ENCODE results near the gene SLC27A1. TPM values are rescaled to one million over a fixed set of nuclear protein-coding genes. Genes with fewer than 3 reads are reported as not detected.

SLC27A1 gene
- total RNA-seq, 1 experiment from 2014 or later, result 8.9 TPM

- H2AFZ ChIP-seq (ENCODE audit: low read length), result no peak overlapping the region
- CTCF ChIA-PET, result no interaction called here
- H3K27me3 ChIP-seq (ENCODE audit: low read length), result no peaks in the 10 kb centered on the region
These were observed 45.5 kb upstream of the SLC27A1 start for GRCh38 chr19:17424743-17425365.

GRCh38 chr19:17429641-17430113 is 40.6 kb upstream of the SLC27A1 start:
- ATAC-seq (0 out of 2 replicates have a peak, but pooled peaks have one; percentile 13), DNase-seq (no peak)
- ChIA-PET POLR2A (ENCODE audit: unreplicated experiment) (interaction anchor here (0.7 kb wide), 1 partner anchor 113 kb away, joined by 25 read pairs; no protein-coding TSS in a partner anchor), CTCF (no interaction called here)
- Histone ChIP-seq H3K27me3 (ENCODE audit: low read length) (no peaks in the 10 kb centered on the region), H3K36me3 (ENCODE audit: low read depth, low read length) (no peaks in the 10 kb centered on the region), H3K4me3 (ENCODE audit: low read length) (no peak overlapping the region), H3K9ac (ENCODE audit: low read length) (no peak overlapping the region), H3K4me1 (ENCODE audit: insufficient read depth, low read length) (no peaks in the 10 kb centered on the region), H3K9me2 (replicated peaks; ENCODE audit: low read length) (no peaks in the 10 kb centered on the region), H3F3A (ENCODE audit: low read length, unreplicated experiment) (no peaks in the 10 kb centered on the region), H2AFZ (ENCODE audit: low read length) (no peak overlapping the region), H4K20me1 (ENCODE audit: low read length) (no peaks in the 10 kb centered on the region), H3K79me2 (ENCODE audit: low read length) (no peaks in the 10 kb centered on the region), H3K4me2 (ENCODE audit: low read length) (no peak overlapping the region), H3K9me3 (ENCODE audit: low read length) (no peaks in the 10 kb centered on the region), H3K27ac (ENCODE audit: low read length) (no peak overlapping the region)
- intact Hi-C loops (cut with micrococcal nuclease), result loop anchor here (5.0 kb wide), 1 partner anchor 38 kb away; no protein-coding TSS in a partner anchor
- BruUV-seq (replicated peaks), result no TSS peak
- TF ChIP-seq EZH2phosphoT487 (IDR thresholded peaks at IDR 0.05; ENCODE audit: borderline replicate concordance, low read length), result no peak
- TF ChIP-seq CTCF (conservative IDR thresholded peaks at IDR 0.05; ENCODE audit: low read depth, low read length), result no peak
- no peak for TF ChIP-seq EZH2 (IDR thresholded peaks at IDR 0.05; ENCODE audit: low read length, unreplicated experiment)

More at GRCh38 chr19:17424743-17425365, 45.5 kb upstream of the SLC27A1 start:
- H3K79me2 ChIP-seq (ENCODE audit: low read length), result peaks cover 7% of the 10 kb centered on the region; the same call in 1 of the 2 replicates
- DNase-seq (peak; percentile 25), ATAC-seq (peak; percentile 44)
- no peak overlapping the region for H3K4me2 ChIP-seq (ENCODE audit: low read length)
- no peak overlapping the region for H3K9ac ChIP-seq (ENCODE audit: low read length)
- no TSS peak for BruUV-seq (replicated peaks)
- 0 out of 2 replicates have a peak, but pooled peaks cover 7% of the 10 kb centered on the region for H3K4me1 ChIP-seq (ENCODE audit: insufficient read depth, low read length)
- H3K36me3 ChIP-seq (ENCODE audit: low read depth, low read length), result no peaks in the 10 kb centered on the region
- no peak overlapping the region for H3K4me3 ChIP-seq (ENCODE audit: low read length)
- no peaks in the 10 kb centered on the region for H4K20me1 ChIP-seq (ENCODE audit: low read length)
- H3K9me3 ChIP-seq (ENCODE audit: low read length), result no peaks in the 10 kb centered on the region
- H3K9me2 ChIP-seq (replicated peaks; ENCODE audit: low read length), result no peaks in the 10 kb centered on the region
- POLR2A ChIA-PET (ENCODE audit: unreplicated experiment), result no interaction called here
- H3K27ac ChIP-seq (ENCODE audit: low read length), result no peak overlapping the region
- TF ChIP-seq CTCF (conservative IDR thresholded peaks at IDR 0.05; ENCODE audit: low read depth, low read length) (peak; percentile 54), EZH2 (IDR thresholded peaks at IDR 0.05; ENCODE audit: low read length, unreplicated experiment) (no peak), EZH2phosphoT487 (IDR thresholded peaks at IDR 0.05; ENCODE audit: borderline replicate concordance, low read length) (no peak)
- intact Hi-C loops (cut with micrococcal nuclease), result loop anchor here (5.0 kb wide), 1 partner anchor 42 kb away; no protein-coding TSS in a partner anchor
- H3F3A ChIP-seq (ENCODE audit: low read length, unreplicated experiment), result no peaks in the 10 kb centered on the region

GRCh38 chr19:17431417-17431816 is 38.9 kb upstream of the SLC27A1 start:
- POLR2A ChIA-PET (ENCODE audit: unreplicated experiment), result no interaction called here
- ATAC-seq, result no peak

More at GRCh38 chr19:17431417-17431816, 38.9 kb upstream of the SLC27A1 start:
- H3K79me2 ChIP-seq (ENCODE audit: low read length), result no peaks in the 10 kb centered on the region
- no peak for TF ChIP-seq CTCF (conservative IDR thresholded peaks at IDR 0.05; ENCODE audit: low read depth, low read length)
- no peak for TF ChIP-seq EZH2 (IDR thresholded peaks at IDR 0.05; ENCODE audit: low read length, unreplicated experiment)
- no peak for TF ChIP-seq EZH2phosphoT487 (IDR thresholded peaks at IDR 0.05; ENCODE audit: borderline replicate concordance, low read length)
- H2AFZ ChIP-seq (ENCODE audit: low read length), result no peak overlapping the region
- H4K20me1 ChIP-seq (ENCODE audit: low read length), result no peaks in the 10 kb centered on the region
- no peaks in the 10 kb centered on the region for H3K4me1 ChIP-seq (ENCODE audit: insufficient read depth, low read length)
- H3K36me3 ChIP-seq (ENCODE audit: low read depth, low read length), result no peaks in the 10 kb centered on the region
- CTCF ChIA-PET, result interaction anchor here (0.6 kb wide), 1 partner anchor 1365 kb away, joined by 5 read pairs; no protein-coding TSS in a partner anchor
- no peaks in the 10 kb centered on the region for H3K9me2 ChIP-seq (replicated peaks; ENCODE audit: low read length)
- no peak overlapping the region for H3K4me2 ChIP-seq (ENCODE audit: low read length)
- H3K27me3 ChIP-seq (ENCODE audit: low read length), result no peaks in the 10 kb centered on the region
- DNase-seq, result no peak
- H3K9me3 ChIP-seq (ENCODE audit: low read length), result no peaks in the 10 kb centered on the region
- no peak overlapping the region for H3K9ac ChIP-seq (ENCODE audit: low read length)
- BruUV-seq (replicated peaks), result no TSS peak
- H3K4me3 ChIP-seq (ENCODE audit: low read length), result no peak overlapping the region
- no peaks in the 10 kb centered on the region for H3F3A ChIP-seq (ENCODE audit: low read length, unreplicated experiment)
- no peak overlapping the region for H3K27ac ChIP-seq (ENCODE audit: low read length)
- intact Hi-C loops (cut with micrococcal nuclease), result no loop called here
